Osteoblast (primary cell): ENCODE data around the gene PDGFD. TPM values are rescaled to one million over a fixed set of nuclear protein-coding genes. Genes with fewer than 3 reads are reported as not detected.

ENCODE experiments used
- DNase-seq: peaks from one replicate; pipeline ENCODE4 v3.0.0; 2011; ENCODE audit warnings: low spot score, mixed read lengths; ENCODE audit not compliant: insufficient read length; ENCODE audit errors: missing footprints
- H2AFZ ChIP-seq: 2 replicates; pipeline ENCODE4 v1.6.0; 2011; ENCODE audit warnings: mild to moderate bottlenecking, low read length
- H3K27ac ChIP-seq: 2 replicates; pipeline ENCODE4 v1.5.1; 2011; ENCODE audit warnings: mild to moderate bottlenecking, low read depth, low read length, moderate library complexity
- H3K27me3 ChIP-seq: 2 replicates; pipeline ENCODE4 v1.6.0; 2012; ENCODE audit warnings: mild to moderate bottlenecking, control low read depth, inconsistent platforms, low read length, moderate library complexity; ENCODE audit not compliant: insufficient read depth
- H3K36me3 ChIP-seq: 2 replicates; pipeline ENCODE4 v1.5.1; 2011; ENCODE audit warnings: mild to moderate bottlenecking, low read length, control low read depth, moderate library complexity; ENCODE audit not compliant: insufficient read depth
- H3K4me1 ChIP-seq: 2 replicates; pipeline ENCODE4 v1.5.1; 2011; ENCODE audit warnings: mild to moderate bottlenecking, low read length, control low read depth, moderate library complexity; ENCODE audit not compliant: insufficient read depth
- H3K4me2 ChIP-seq: 2 replicates; pipeline ENCODE4 v1.6.0; 2011; ENCODE audit warnings: mild to moderate bottlenecking, low read length; ENCODE audit not compliant: insufficient read depth
- H3K4me3 ChIP-seq: fragments of 200-600 bp; sonication (generic); 3 replicates; pipeline ENCODE4 v1.5.1; 2012; ENCODE audit warnings: mild to moderate bottlenecking, low read length, inconsistent platforms; ENCODE audit not compliant: insufficient read depth
- H3K79me2 ChIP-seq: 2 replicates; pipeline ENCODE4 v1.6.0; 2012; ENCODE audit warnings: mild to moderate bottlenecking, low read length, control low read depth, inconsistent platforms; ENCODE audit not compliant: insufficient read depth
- H3K9me3 ChIP-seq: 2 replicates; pipeline ENCODE4 v1.5.1; 2011; ENCODE audit warnings: low read depth, low read length, control low read depth
- H4K20me1 ChIP-seq: 2 replicates; pipeline ENCODE4 v1.6.0; 2012; ENCODE audit warnings: mild to moderate bottlenecking, low read length, control low read depth; ENCODE audit not compliant: insufficient read depth
- CTCF ChIP-seq: IDR thresholded peaks from 2 replicates; pipeline ENCODE4 v1.5.1; 2011; ENCODE audit warnings: mild to moderate bottlenecking, low read depth, low read length, moderate library complexity; ENCODE audit errors: extremely low read depth
- total RNA-seq: library from RNA; depleted of rRNA; stranded (reverse); fragments of >200 nt; gene quantifications from 2 replicates; pipeline ENCODE4 v1.2.3, GENCODE V29; 2012

The PDGFD gene
- total RNA-seq, 1 donor, result 4.7 TPM

GRCh38 chr11:103878646-103879045, 285.3 kb downstream of the PDGFD start:
- H3K4me1 ChIP-seq, result no peaks in the 10 kb centered on the region
- no peak for TF ChIP-seq CTCF
- no peak overlapping the region for H3K4me2 ChIP-seq
- H2AFZ ChIP-seq, result no peak overlapping the region
- H3K27me3 ChIP-seq, result no peaks in the 10 kb centered on the region
- H3K27ac ChIP-seq, result no peak overlapping the region
- DNase-seq, result no peak
- H4K20me1 ChIP-seq, result no peaks in the 10 kb centered on the region
- H3K79me2 ChIP-seq, result no peaks in the 10 kb centered on the region
- no peaks in the 10 kb centered on the region for H3K9me3 ChIP-seq
- H3K36me3 ChIP-seq, result no peaks in the 10 kb centered on the region
- H3K4me3 ChIP-seq, result no peak overlapping the region

GRCh38 chr11:103877221-103877620, 286.7 kb downstream of the PDGFD start:
- no peak overlapping the region for H2AFZ ChIP-seq
- no peak for DNase-seq
- H3K9me3 ChIP-seq, result no peaks in the 10 kb centered on the region
- no peak overlapping the region for H3K4me3 ChIP-seq
- no peak for TF ChIP-seq CTCF
- H3K27me3 ChIP-seq, result no peaks in the 10 kb centered on the region
- H4K20me1 ChIP-seq, result no peaks in the 10 kb centered on the region
- H3K79me2 ChIP-seq, result no peaks in the 10 kb centered on the region
- H3K4me2 ChIP-seq, result no peak overlapping the region
- no peaks in the 10 kb centered on the region for H3K4me1 ChIP-seq
- H3K27ac ChIP-seq, result no peak overlapping the region
- no peaks in the 10 kb centered on the region for H3K36me3 ChIP-seq

GRCh38 chr11:103875855-103876510, 288.0 kb downstream of the PDGFD start:
- no peak overlapping the region for H3K4me2 ChIP-seq
- no peaks in the 10 kb centered on the region for H3K79me2 ChIP-seq
- H3K27ac ChIP-seq, result no peak overlapping the region
- no peaks in the 10 kb centered on the region for H3K9me3 ChIP-seq
- H2AFZ ChIP-seq, result no peak overlapping the region
- no peak overlapping the region for H3K4me3 ChIP-seq
- no peak for DNase-seq
- no peaks in the 10 kb centered on the region for H3K4me1 ChIP-seq
- no peaks in the 10 kb centered on the region for H4K20me1 ChIP-seq
- TF ChIP-seq CTCF, result no peak
- no peaks in the 10 kb centered on the region for H3K36me3 ChIP-seq
- no peaks in the 10 kb centered on the region for H3K27me3 ChIP-seq

GRCh38 chr11:103872748-103873147, 291.2 kb downstream of the PDGFD start:
- TF ChIP-seq CTCF, result no peak
- H3K79me2 ChIP-seq, result no peaks in the 10 kb centered on the region

More at GRCh38 chr11:103872748-103873147, 291.2 kb downstream of the PDGFD start:
- H3K4me3 ChIP-seq, result no peak overlapping the region
- H3K27me3 ChIP-seq, result no peaks in the 10 kb centered on the region
- no peak overlapping the region for H3K4me2 ChIP-seq
- no peaks in the 10 kb centered on the region for H3K36me3 ChIP-seq
- H3K27ac ChIP-seq, result no peak overlapping the region
- no peaks in the 10 kb centered on the region for H4K20me1 ChIP-seq
- no peaks in the 10 kb centered on the region for H3K4me1 ChIP-seq
- H2AFZ ChIP-seq, result no peak overlapping the region
- no peak for DNase-seq
- no peaks in the 10 kb centered on the region for H3K9me3 ChIP-seq
